GM12872 (cell line): Measurements from ENCODE around the gene SENP8.

Source experiments
- CTCF ChIP-seq: IDR thresholded peaks from 3 replicates; pipeline ENCODE4 v1.5.1; 2011; ENCODE audit warnings: low read depth, mild to moderate bottlenecking, low read length, moderate library complexity; ENCODE audit not compliant: insufficient read depth

SENP8 gene

GRCh38 chr15:72169236-72169920 is 51.2 kb downstream of the SENP8 start:
- TF ChIP-seq CTCF: no peak

DNA sequence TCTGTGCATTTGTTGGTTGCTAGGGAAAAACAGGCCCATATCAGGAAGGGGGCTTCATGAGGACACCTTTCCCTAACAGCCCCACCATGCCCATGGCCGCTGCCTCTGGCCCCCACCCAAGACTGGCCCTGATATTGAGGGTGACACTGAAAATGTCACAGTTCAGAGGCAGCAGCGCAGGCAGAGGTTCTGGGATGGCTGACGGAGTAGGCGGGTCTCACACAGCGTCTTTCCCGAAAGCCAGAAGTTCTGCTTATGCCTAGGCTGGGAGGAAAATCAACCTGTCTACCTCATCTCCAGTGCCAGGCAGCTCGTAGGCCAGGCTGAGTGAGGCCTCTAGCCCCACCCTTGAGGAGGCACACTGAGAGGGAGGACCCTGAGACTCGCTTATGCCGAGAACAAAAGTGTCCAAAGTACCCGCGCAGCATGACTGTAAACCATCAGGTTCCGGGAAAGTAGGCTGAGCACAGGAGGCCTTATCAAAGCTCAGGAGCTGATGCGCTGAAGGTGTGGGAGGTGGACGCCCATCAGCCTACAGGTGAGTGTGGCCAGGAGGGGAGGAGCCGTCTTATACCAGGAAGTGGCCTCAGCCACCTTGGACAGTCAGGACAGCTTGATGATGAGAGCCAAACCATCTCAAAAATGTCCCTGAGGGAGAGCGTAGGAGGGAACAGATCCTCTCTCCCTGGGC is 51.9 kb downstream of the SENP8 start:
- TF ChIP-seq CTCF: no peak

GRCh38 chr15:72170691-72171090 is 52.5 kb downstream of the SENP8 start:
- no peak for TF ChIP-seq CTCF

- no peak for TF ChIP-seq CTCF
Observed at GRCh38 chr15:72172796-72173195, 54.6 kb downstream of the SENP8 start.

DNA sequence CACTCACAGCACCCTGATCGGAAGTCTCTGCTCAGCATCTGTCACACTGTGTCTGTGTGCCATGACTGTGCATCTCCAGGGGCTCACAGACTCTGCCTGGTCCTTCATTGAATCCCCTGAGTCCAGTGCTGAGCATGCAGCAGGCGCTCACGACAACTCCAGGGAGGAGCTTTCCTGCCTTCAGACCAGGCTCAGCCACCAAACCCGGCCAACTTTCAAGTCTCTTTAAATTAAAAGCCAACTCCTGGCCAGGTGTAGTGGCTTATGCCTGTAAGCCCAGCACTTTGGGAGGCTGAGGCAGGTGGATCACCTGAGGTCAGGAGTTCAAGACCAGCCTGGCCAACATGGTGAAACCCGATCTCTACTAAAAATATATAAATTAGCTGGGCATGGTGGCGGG is 55.2 kb downstream of the SENP8 start:
- no peak for TF ChIP-seq CTCF

GRCh38 chr15:72173864-72174550 is 55.8 kb downstream of the SENP8 start:
- no peak for TF ChIP-seq CTCF

DNA sequence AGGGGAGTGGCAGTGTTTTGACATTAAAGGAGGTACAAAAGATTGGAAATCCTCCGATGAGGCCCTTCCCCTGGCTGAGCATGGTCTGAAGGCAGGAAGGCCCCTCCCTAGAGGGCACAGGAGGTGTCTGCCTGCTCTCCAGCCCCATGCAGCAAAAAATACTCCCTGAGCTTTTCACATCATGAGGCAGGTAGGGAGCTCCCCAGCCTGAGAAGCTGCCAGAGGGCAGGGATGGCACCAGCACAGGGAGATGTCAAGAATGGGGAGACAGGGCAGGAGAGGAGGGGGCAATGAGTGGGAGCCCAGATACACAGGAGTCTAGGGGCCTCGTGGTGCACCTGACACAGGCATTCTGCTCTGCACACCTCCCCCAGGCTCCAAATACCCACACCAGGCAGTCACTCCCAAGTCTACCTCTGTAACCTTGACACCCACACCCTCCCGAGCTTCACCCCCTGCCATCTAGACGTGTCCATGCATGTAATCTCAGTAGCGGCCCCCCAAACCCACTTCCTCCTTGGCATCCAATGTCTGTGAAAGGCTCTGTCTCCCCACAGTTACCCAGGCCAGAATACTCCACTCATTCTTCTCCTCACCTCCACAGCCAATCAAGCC is 56.5 kb downstream of the SENP8 start:
- TF ChIP-seq CTCF: no peak
